H9 (cell line): ENCODE data around the gene CYRIA. TPM values are rescaled to one million over a fixed set of nuclear protein-coding genes. Genes with fewer than 3 reads are reported as not detected.

Experiments used
- DNase-seq: peaks from one replicate; pipeline ENCODE4 v3.0.0-alpha.2; 2017
- H2AFZ ChIP-seq: one replicate; pipeline ENCODE4 v1.6.1; 2013; ENCODE audit warnings: mild to moderate bottlenecking, low read length, control low read depth, moderate library complexity
- H2AK5ac ChIP-seq: 2 replicates; pipeline ENCODE4 v1.6.1; 2013; ENCODE audit warnings: low read length, control low read depth, mixed read lengths; ENCODE audit not compliant: insufficient read length
- H2BK120ac ChIP-seq: one replicate; pipeline ENCODE4 v1.6.1; 2013; ENCODE audit warnings: low read depth, mild to moderate bottlenecking, low read length, control low read depth, inconsistent platforms; ENCODE audit not compliant: poor library complexity, severe bottlenecking
- H2BK12ac ChIP-seq: 2 replicates; pipeline ENCODE4 v1.6.1; 2013; ENCODE audit warnings: low read length, control low read depth, mixed read lengths, low read depth; ENCODE audit not compliant: insufficient read length
- H2BK15ac ChIP-seq: 2 replicates; pipeline ENCODE4 v1.6.1; 2013; ENCODE audit warnings: low read depth, low read length, control low read depth
- H2BK20ac ChIP-seq: one replicate; pipeline ENCODE4 v1.6.1; 2013; ENCODE audit warnings: low read depth, mild to moderate bottlenecking, low read length, control low read depth, inconsistent platforms; ENCODE audit not compliant: poor library complexity, severe bottlenecking
- H2BK5ac ChIP-seq: 2 replicates; pipeline ENCODE4 v1.6.1; 2013; ENCODE audit warnings: low read length, control low read depth, mixed read lengths; ENCODE audit not compliant: insufficient read length
- H3K14ac ChIP-seq: 2 replicates; pipeline ENCODE4 v1.6.1; 2013; ENCODE audit warnings: low read length, control low read depth; ENCODE audit not compliant: insufficient read depth
- H3K18ac ChIP-seq: 2 replicates; pipeline ENCODE4 v1.6.1; 2013; ENCODE audit warnings: low read depth, mild to moderate bottlenecking, mixed read lengths, low read length, control low read depth; ENCODE audit not compliant: insufficient read length
- H3K23ac ChIP-seq: 2 replicates; pipeline ENCODE4 v1.6.1; 2013; ENCODE audit warnings: low read length, control low read depth, mixed read lengths, low read depth; ENCODE audit not compliant: insufficient read length
- H3K23me2 ChIP-seq: 2 replicates; pipeline ENCODE4 v1.6.1; 2013; ENCODE audit warnings: low read depth, mild to moderate bottlenecking, mixed read lengths, low read length, control low read depth; ENCODE audit not compliant: insufficient read length, poor library complexity, severe bottlenecking
- H3K27ac ChIP-seq: 2 replicates; pipeline ENCODE4 v1.5.1; 2013; ENCODE audit warnings: low read length, control low read depth, mixed read lengths, low read depth; ENCODE audit not compliant: insufficient read length
- H3K27me3 ChIP-seq: 2 replicates; pipeline ENCODE4 v1.6.1; 2013; ENCODE audit warnings: low read length, control low read depth, inconsistent platforms; ENCODE audit not compliant: insufficient read depth
- H3K4ac ChIP-seq: 2 replicates; pipeline ENCODE4 v1.6.1; 2013; ENCODE audit warnings: low read depth, mild to moderate bottlenecking, control low read depth, inconsistent platforms, low read length, moderate library complexity
- H3K4me1 ChIP-seq: 2 replicates; pipeline ENCODE4 v1.6.1; 2013; ENCODE audit warnings: low read length, control low read depth, inconsistent platforms; ENCODE audit not compliant: insufficient read depth
- H3K4me2 ChIP-seq: 2 replicates; pipeline ENCODE4 v1.6.1; 2013; ENCODE audit warnings: low read length, control low read depth, mixed read lengths; ENCODE audit not compliant: insufficient read length, insufficient read depth
- H3K56ac ChIP-seq: 2 replicates; pipeline ENCODE4 v1.6.1; 2013; ENCODE audit warnings: low read depth, mild to moderate bottlenecking, mixed read lengths, low read length, control low read depth; ENCODE audit not compliant: insufficient read length
- H3K79me1 ChIP-seq: 2 replicates; pipeline ENCODE4 v1.6.1; 2013; ENCODE audit warnings: low read depth, mild to moderate bottlenecking, moderate library complexity, low read length, control low read depth, inconsistent platforms; ENCODE audit not compliant: insufficient read depth, poor library complexity, severe bottlenecking
- H3K79me2 ChIP-seq: 2 replicates; pipeline ENCODE4 v1.6.1; 2013; ENCODE audit warnings: low read length, control low read depth, inconsistent platforms; ENCODE audit not compliant: insufficient read depth
- H3K9ac ChIP-seq: 2 replicates; pipeline ENCODE4 v1.6.1; 2013; ENCODE audit warnings: low read length, control low read depth, mixed read lengths; ENCODE audit not compliant: insufficient read length; ENCODE audit errors: extremely low read depth
- H3K9me3 ChIP-seq: one replicate; pipeline ENCODE4 v1.6.1; 2013; ENCODE audit warnings: low read depth, low read length, inconsistent platforms; ENCODE audit not compliant: control insufficient read depth
- H3T11ph ChIP-seq: one replicate; pipeline ENCODE4 v1.6.1; 2013; ENCODE audit warnings: mild to moderate bottlenecking, low read length, control low read depth, inconsistent platforms
- H4K20me1 ChIP-seq: one replicate; pipeline ENCODE4 v1.6.1; 2013; ENCODE audit not compliant: control insufficient read depth, insufficient read length, insufficient read depth
- H4K5ac ChIP-seq: 2 replicates; pipeline ENCODE4 v1.6.1; 2013; ENCODE audit warnings: low read depth, mild to moderate bottlenecking, mixed read lengths, low read length, control low read depth; ENCODE audit not compliant: insufficient read length
- H4K8ac ChIP-seq: replicated peaks from 2 replicates; pipeline ENCODE4 v1.6.1; 2013; ENCODE audit warnings: low read length, control low read depth, mixed read lengths, low read depth; ENCODE audit not compliant: insufficient read length
- H4K91ac ChIP-seq: 2 replicates; pipeline ENCODE4 v1.6.1; 2013; ENCODE audit warnings: low read depth, mild to moderate bottlenecking, moderate library complexity, mixed read lengths, low read length, control low read depth; ENCODE audit not compliant: insufficient read length
- H3K27ac Mint-ChIP-seq, 3 experiments: 2 replicates in 2 of 3; 3 replicates in 1 of 3; pipeline ENCODE4 v1.8.0; 2020 to 2021; ENCODE audit warnings: mixed read lengths in 3 of 3, mild to moderate bottlenecking in 1 of 3, moderate library complexity in 1 of 3
- H3K27me3 Mint-ChIP-seq: 2 replicates; pipeline ENCODE4 v1.8.0; 2021; ENCODE audit warnings: low read depth, mild to moderate bottlenecking, moderate library complexity, mixed read lengths
- H3K36me3 Mint-ChIP-seq, 3 experiments: 2 replicates in 2 of 3; 3 replicates in 1 of 3; pipeline ENCODE4 v1.8.0; 2020 to 2021; ENCODE audit warnings: low read depth in 3 of 3, mixed read lengths in 3 of 3; ENCODE audit not compliant: insufficient read depth in 1 of 3
- H3K4me1 Mint-ChIP-seq, 2 experiments: 2 replicates each; pipeline ENCODE4 v1.8.0; 2020; ENCODE audit warnings: mixed read lengths in 2 of 2
- H3K4me3 Mint-ChIP-seq, 2 experiments: 2 replicates in 1 of 2; 3 replicates in 1 of 2; pipeline ENCODE4 v1.8.0; 2020 to 2021; ENCODE audit warnings: mild to moderate bottlenecking in 2 of 2, mixed read lengths in 2 of 2, moderate library complexity in 1 of 2
- H3K9me3 Mint-ChIP-seq, 2 experiments: 2 replicates in 1 of 2; 3 replicates in 1 of 2; pipeline ENCODE4 v1.8.0; 2020; ENCODE audit warnings: mild to moderate bottlenecking in 2 of 2, mixed read lengths in 2 of 2, moderate library complexity in 1 of 2
- WGBS: extraction: QIAGEN DNeasy Blood & Tissue Kit; methylation state at CpG from one replicate; pipeline ENCODE4 v1.1.7; 2013; ENCODE audit warnings: missing lambda C conversion rate, low lambda C conversion rate, mixed read lengths; ENCODE audit not compliant: insufficient read length; ENCODE audit errors: extremely low coverage; 5-methylcytosine and 5-hydroxymethylcytosine counted together
- total RNA-seq: library from RNA; stranded (reverse); gene quantifications from 2 replicates; pipeline ENCODE4 v1.2.1, GENCODE V29; 2021
- TF ChIP-seq, protein P1 (sequence below): fragments of 200-600 bp; sonication (generic); conservative IDR thresholded peaks from 3 replicates; pipeline ENCODE4 v1.8.0; 2021; ENCODE audit warnings: antibody characterized with exemption, mild to moderate bottlenecking

Gene CYRIA
- total RNA-seq, 1 experiment from 2014 or later: 2.3 TPM

DNA sequence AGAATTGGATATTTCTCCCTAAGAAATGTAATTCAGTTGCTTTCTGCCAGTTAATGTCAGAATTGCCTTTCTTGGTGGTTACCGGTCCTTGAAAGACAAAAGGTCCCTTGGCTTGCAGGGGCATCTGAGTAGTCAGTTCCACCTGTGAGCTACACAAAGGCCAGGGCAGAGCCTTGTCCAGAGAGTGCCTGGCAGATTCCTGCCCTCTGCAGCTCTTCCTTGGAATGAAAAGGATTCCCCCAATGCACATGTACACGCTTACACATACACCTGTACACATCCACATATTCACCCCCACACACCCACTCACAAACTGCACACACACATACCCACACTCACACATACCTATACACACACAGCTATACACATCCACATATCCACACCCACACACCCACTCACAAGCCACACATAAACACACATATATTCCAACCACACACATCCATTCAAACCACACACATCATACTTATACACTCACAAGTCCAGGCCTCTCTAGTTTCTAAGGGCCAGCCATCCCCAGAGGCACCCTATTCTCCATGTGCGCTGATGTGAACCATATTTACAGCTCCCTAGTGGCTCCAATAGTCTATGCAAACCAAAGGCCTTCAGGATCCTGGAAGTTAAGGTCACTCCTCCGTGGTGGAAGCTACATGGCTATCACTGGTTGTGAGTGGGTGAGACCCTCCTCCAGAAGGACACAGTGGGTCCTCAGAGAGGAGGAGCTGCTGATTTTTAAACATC is 9.6 kb downstream of the CYRIA start:
- no peak overlapping the region for H2BK120ac ChIP-seq
- no peak overlapping the region for H2BK5ac ChIP-seq
- H3K14ac ChIP-seq: no peak overlapping the region
- H3T11ph ChIP-seq: no peak overlapping the region
- Mint-ChIP-seq H3K4me3 (no peak overlapping the region), H3K9me3 (no peaks in the 10 kb centered on the region), H3K27me3 (no peaks in the 10 kb centered on the region; the same call in none of the 2 replicates), H3K27ac (no peak overlapping the region; a peak in 1 of 7 replicates), H3K4me1 (peaks cover 16 to 17% of the 10 kb centered on the region in 2 experiments), H3K36me3 (no peaks in the 10 kb centered on the region)
- H3K23ac ChIP-seq: no peak overlapping the region
- H3K27ac ChIP-seq: no peak overlapping the region
- no peaks in the 10 kb centered on the region for H3K9me3 ChIP-seq
- no peak overlapping the region for H3K4ac ChIP-seq
- H3K4me2 ChIP-seq: no peak overlapping the region
- H3K79me1 ChIP-seq: no peaks in the 10 kb centered on the region
- H2BK15ac ChIP-seq: no peak overlapping the region
- H4K20me1 ChIP-seq: no peaks in the 10 kb centered on the region
- H3K9ac ChIP-seq: no peak overlapping the region
- no peak overlapping the region for H3K56ac ChIP-seq
- H3K4me1 ChIP-seq: 0 out of 2 replicates have a peak, but pooled peaks cover 2% of the 10 kb centered on the region
- H3K79me2 ChIP-seq: 0 out of 2 replicates have a peak, but pooled peaks cover 2% of the 10 kb centered on the region
- H2AK5ac ChIP-seq: no peak overlapping the region
- no peaks in the 10 kb centered on the region for H3K27me3 ChIP-seq
- no peak overlapping the region for H4K8ac ChIP-seq
- H3K23me2 ChIP-seq: no peaks in the 10 kb centered on the region
- no peak overlapping the region for H2BK20ac ChIP-seq
- H2AFZ ChIP-seq: no peak overlapping the region
- no peak overlapping the region for H3K18ac ChIP-seq
- DNase-seq: no peak
- TF ChIP-seq, protein P1, sequence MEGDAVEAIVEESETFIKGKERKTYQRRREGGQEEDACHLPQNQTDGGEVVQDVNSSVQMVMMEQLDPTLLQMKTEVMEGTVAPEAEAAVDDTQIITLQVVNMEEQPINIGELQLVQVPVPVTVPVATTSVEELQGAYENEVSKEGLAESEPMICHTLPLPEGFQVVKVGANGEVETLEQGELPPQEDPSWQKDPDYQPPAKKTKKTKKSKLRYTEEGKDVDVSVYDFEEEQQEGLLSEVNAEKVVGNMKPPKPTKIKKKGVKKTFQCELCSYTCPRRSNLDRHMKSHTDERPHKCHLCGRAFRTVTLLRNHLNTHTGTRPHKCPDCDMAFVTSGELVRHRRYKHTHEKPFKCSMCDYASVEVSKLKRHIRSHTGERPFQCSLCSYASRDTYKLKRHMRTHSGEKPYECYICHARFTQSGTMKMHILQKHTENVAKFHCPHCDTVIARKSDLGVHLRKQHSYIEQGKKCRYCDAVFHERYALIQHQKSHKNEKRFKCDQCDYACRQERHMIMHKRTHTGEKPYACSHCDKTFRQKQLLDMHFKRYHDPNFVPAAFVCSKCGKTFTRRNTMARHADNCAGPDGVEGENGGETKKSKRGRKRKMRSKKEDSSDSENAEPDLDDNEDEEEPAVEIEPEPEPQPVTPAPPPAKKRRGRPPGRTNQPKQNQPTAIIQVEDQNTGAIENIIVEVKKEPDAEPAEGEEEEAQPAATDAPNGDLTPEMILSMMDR: no peak
- H2BK12ac ChIP-seq: no peak overlapping the region
- no CpG with 5 or more reads among the region's 4 CpGs for WGBS
- no peak overlapping the region for H4K5ac ChIP-seq
- H4K91ac ChIP-seq: no peak overlapping the region
